PC-9 (cell line): ENCODE data around the gene SMARCA2. TPM values are rescaled to one million over a fixed set of nuclear protein-coding genes. Genes with fewer than 3 reads are reported as not detected.

Experiments
- BruUV-seq: library from RNA; stranded (reverse); fragments of 400-500 nt; replicated peaks from 2 replicates; lab custom pipeline; 2021; lab: Mats Ljungman, UMichigan
- CTCF ChIA-PET: fragments of 300-600 bp; sonication (Branson Sonifier 250); formaldehyde crosslinking; loops from one replicate; lab custom pipeline; 2022; ENCODE audit warnings: antibody characterized with exemption; lab: Charles Lee
- POLR2A ChIA-PET: fragments of 300-600 bp; sonication (Branson Sonifier 250); formaldehyde crosslinking; loops from one replicate; lab custom pipeline; 2022; ENCODE audit warnings: antibody characterized with exemption; ENCODE audit not compliant: unreplicated experiment; lab: Charles Lee
- DNase-seq, 2 experiments: peaks; one replicate each; pipeline versions ENCODE4 v3.0.0 to v3.0.0-alpha.2; 2015 to 2022; ENCODE audit warnings: mixed read lengths in 1 of 2
- H2AFZ ChIP-seq: fragments of 200-600 bp; sonication (generic); 2 replicates; pipeline ENCODE4 v1.8.1; 2017; ENCODE audit warnings: antibody characterized with exemption
- H3F3A ChIP-seq: fragments of 200-600 bp; sonication (generic); 2 replicates; pipeline ENCODE4 v1.8.1; 2017; ENCODE audit warnings: antibody characterized with exemption, mild to moderate bottlenecking, low read depth; ENCODE audit not compliant: insufficient read depth
- H3K27ac ChIP-seq: fragments of 200-600 bp; sonication (generic); 2 replicates; pipeline ENCODE4 v1.6.1; 2016; ENCODE audit warnings: mixed run types
- H3K27me3 ChIP-seq: fragments of 200-600 bp; sonication (generic); 2 replicates; pipeline ENCODE4 v1.6.1; 2016; ENCODE audit warnings: low read depth, mixed run types; ENCODE audit not compliant: insufficient read depth
- H3K36me3 ChIP-seq: fragments of 200-600 bp; sonication (generic); 2 replicates; pipeline ENCODE4 v1.6.1; 2016; ENCODE audit warnings: low read depth, mixed run types
- H3K4me1 ChIP-seq: fragments of 200-600 bp; sonication (generic); replicated peaks from 2 replicates; pipeline ENCODE4 v1.6.1; 2016; ENCODE audit warnings: mixed run types; ENCODE audit not compliant: insufficient read depth
- H3K4me2 ChIP-seq: fragments of 200-600 bp; sonication (generic); 2 replicates; pipeline ENCODE4 v1.6.1; 2017; ENCODE audit warnings: mixed run types
- H3K4me3 ChIP-seq: fragments of 200-600 bp; sonication (generic); 2 replicates; pipeline ENCODE4 v1.6.1; 2016; ENCODE audit warnings: mixed run types
- H3K79me2 ChIP-seq: fragments of 200-600 bp; sonication (generic); 2 replicates; pipeline ENCODE4 v1.6.1; 2017; ENCODE audit warnings: low read depth, mixed run types
- H3K9me2 ChIP-seq: fragments of 200-600 bp; sonication (generic); 2 replicates; pipeline ENCODE4 v1.8.1; 2017; ENCODE audit warnings: mild to moderate bottlenecking; ENCODE audit not compliant: insufficient read depth
- H3K9me3 ChIP-seq: fragments of 200-600 bp; sonication (generic); 2 replicates; pipeline ENCODE4 v1.8.1; 2016; ENCODE audit warnings: low read depth; ENCODE audit not compliant: insufficient read depth
- H4K20me1 ChIP-seq: fragments of 200-600 bp; sonication (generic); 2 replicates; pipeline ENCODE4 v1.8.1; 2017; ENCODE audit not compliant: insufficient read depth
- CTCF ChIP-seq: fragments of 200-600 bp; sonication (generic); conservative IDR thresholded peaks from 2 replicates; pipeline ENCODE4 v1.6.1; 2017; ENCODE audit warnings: mixed run types, antibody characterized with exemption, mild to moderate bottlenecking, moderate library complexity
- EZH2 ChIP-seq: fragments of 200-600 bp; sonication (generic); IDR thresholded peaks from 2 replicates; pipeline ENCODE4 v1.8.0; 2017; ENCODE audit warnings: antibody characterized with exemption, low read depth
- intact Hi-C: fragments of 100-400 bp; cut with micrococcal nuclease; formaldehyde crosslinking; loops from one replicate; pipeline ENCODE4 v1.10.0; 2022; ENCODE audit not compliant: unreplicated experiment
- total RNA-seq: library from RNA; stranded (reverse); gene quantifications from 2 replicates; pipeline ENCODE4 v1.2.3, GENCODE V29; 2021

The SMARCA2 gene
- total RNA-seq, 1 experiment from 2014 or later: 29.3 TPM

DNA sequence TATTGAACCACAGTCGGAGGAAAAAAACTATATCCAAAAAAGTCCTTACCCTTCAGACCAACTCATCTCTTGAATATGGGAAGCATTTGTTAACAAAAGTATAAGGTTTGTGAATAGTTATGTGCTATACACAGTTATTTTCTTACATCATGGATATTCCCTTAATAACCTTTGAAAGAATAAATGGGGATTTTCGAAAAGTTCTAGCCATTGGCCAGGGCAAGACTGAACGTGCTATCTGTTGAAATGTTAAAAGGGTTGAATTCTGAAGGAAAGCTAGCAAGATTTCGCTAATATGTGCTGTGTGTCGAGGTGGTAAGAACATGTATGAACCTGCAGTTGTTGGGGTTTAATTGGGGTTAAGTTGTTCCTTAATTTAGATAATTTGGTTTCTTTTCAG, 140.8 kb downstream of the SMARCA2 start:
- Histone ChIP-seq H3K9me3 (no peaks in the 10 kb centered on the region), H3K27ac (no peak overlapping the region), H3K9me2 (no peaks in the 10 kb centered on the region), H3K4me3 (no peak overlapping the region), H4K20me1 (no peaks in the 10 kb centered on the region), H3K79me2 (no peaks in the 10 kb centered on the region), H3K36me3 (no peaks in the 10 kb centered on the region), H2AFZ (no peak overlapping the region), H3K4me1 (peaks cover 7% of the 10 kb centered on the region; the same call in 1 of the 2 replicates), H3K27me3 (no peaks in the 10 kb centered on the region), H3K4me2 (no peak overlapping the region), H3F3A (no peaks in the 10 kb centered on the region)
- no TSS peak for BruUV-seq
- DNase-seq: no peak
- ChIA-PET CTCF (no interaction called here), POLR2A (no interaction called here)
- no peak for TF ChIP-seq EZH2
- no peak for TF ChIP-seq CTCF
- intact Hi-C loops: loop anchor here (5.0 kb wide), 2 partner anchors 71 to 126 kb away; no protein-coding TSS in a partner anchor

GRCh38 chr9:2157277-2158110, 142.3 kb downstream of the SMARCA2 start:
- Histone ChIP-seq H3K79me2 (no peaks in the 10 kb centered on the region), H3K36me3 (no peaks in the 10 kb centered on the region), H3F3A (no peaks in the 10 kb centered on the region), H2AFZ (peak overlapping the region; percentile 84), H3K4me2 (peak overlapping the region; percentile 86), H4K20me1 (no peaks in the 10 kb centered on the region), H3K9me3 (no peaks in the 10 kb centered on the region), H3K27me3 (no peaks in the 10 kb centered on the region), H3K27ac (no peak overlapping the region), H3K4me3 (peak overlapping the region; percentile 65; the same call in 1 of the 2 replicates), H3K4me1 (peaks cover 7% of the 10 kb centered on the region; the same call in 1 of the 2 replicates), H3K9me2 (no peaks in the 10 kb centered on the region)
- intact Hi-C loops: loop anchor here (1.0 to 5.0 kb wide), 3 partner anchors 70 to 125 kb away; no protein-coding TSS in a partner anchor
- CTCF ChIA-PET: interaction anchor here (0.6 kb wide), 1 partner anchor 687 kb away, joined by 17 read pairs; the partner anchor contains the start of gene PUM3
- peak in 1 of 2 experiments; percentile 12 for DNase-seq
- POLR2A ChIA-PET: no interaction called here
- no TSS peak for BruUV-seq
- TF ChIP-seq EZH2: no peak
- TF ChIP-seq CTCF: no peak

- no peaks in the 10 kb centered on the region for H3K36me3 ChIP-seq
- CTCF ChIA-PET: interaction anchor here (0.6 kb wide), 1 partner anchor 686 kb away, joined by 17 read pairs; the partner anchor contains the start of gene PUM3
These were observed 143.0 kb downstream of the SMARCA2 start for GRCh38 chr9:2158111-2158610.

More at GRCh38 chr9:2158111-2158610, 143.0 kb downstream of the SMARCA2 start:
- H3K79me2 ChIP-seq: no peaks in the 10 kb centered on the region
- H3K9me2 ChIP-seq: no peaks in the 10 kb centered on the region
- H3K4me3 ChIP-seq: peak overlapping the region; percentile 65
- peak; percentile 25 to 62 for DNase-seq
- TF ChIP-seq EZH2 (no peak), CTCF (no peak; the same call in 1 of the 2 replicates)
- peak overlapping the region; percentile 84 for H2AFZ ChIP-seq
- POLR2A ChIA-PET: no interaction called here
- H3F3A ChIP-seq: no peaks in the 10 kb centered on the region
- H4K20me1 ChIP-seq: no peaks in the 10 kb centered on the region
- H3K27ac ChIP-seq: no peak overlapping the region
- H3K27me3 ChIP-seq: no peaks in the 10 kb centered on the region
- no peaks in the 10 kb centered on the region for H3K9me3 ChIP-seq
- peaks cover 7% of the 10 kb centered on the region; the same call in 1 of the 2 replicates for H3K4me1 ChIP-seq
- H3K4me2 ChIP-seq: peak overlapping the region; percentile 86
- intact Hi-C loops: loop anchor here (1.0 to 5.0 kb wide), 3 partner anchors 69 to 124 kb away; no protein-coding TSS in a partner anchor
- no TSS peak for BruUV-seq
